GM12878 (cell line): ENCODE measurements around the gene WFIKKN1. TPM values are rescaled to one million over a fixed set of nuclear protein-coding genes. Genes with fewer than 3 reads are reported as not detected.

Experiments used
- ATAC-seq: fragments of 200-7000 bp; cut with Tn5 transposase; 3 replicates; pipeline ENCODE4 v1.9.1; 2020; ENCODE audit warnings: mild to moderate bottlenecking, moderate library complexity
- BruUV-seq: library from RNA; stranded (reverse); fragments of 400-500 nt; replicated peaks from 2 replicates; lab custom pipeline; 2021; lab: Mats Ljungman, UMichigan
- CTCF ChIA-PET: fragments of 300-600 bp; sonication (Branson Sonifier 250); formaldehyde crosslinking; extraction: SDS; loops from one replicate; lab custom pipeline; 2021; ENCODE audit warnings: inconsistent platforms; lab: Yijun Ruan, JAX
- POLR2A ChIA-PET: fragments of 350-600 bp; formaldehyde crosslinking; extraction: SDS; loops from one replicate; lab custom pipeline; 2021; ENCODE audit warnings: inconsistent platforms; lab: Charles Lee
- RAD21 ChIA-PET: fragments of 300-600 bp; sonication (Branson Sonifier 250); formaldehyde crosslinking; loops from one replicate; lab custom pipeline; 2023; ENCODE audit warnings: antibody characterized with exemption; ENCODE audit not compliant: unreplicated experiment; lab: Charles Lee
- SMC1A ChIA-PET: fragments of 300-600 bp; sonication (Branson Sonifier 250); formaldehyde crosslinking; loops from one replicate; lab custom pipeline; 2023; ENCODE audit not compliant: unreplicated experiment, uncharacterized antibody; lab: Charles Lee
- DNase-seq: peaks from one replicate; pipeline ENCODE4 v3.0.0-alpha.2; 2011; ENCODE audit warnings: low read depth, low spot score
- FAIRE-seq: peaks from 3 replicates; lab custom pipeline; 2011; peaks lifted over from hg19 to GRCh38; lab: Jason Lieb, UNC
- H2AFZ ChIP-seq: 2 replicates; pipeline ENCODE4 v1.6.0; 2011; ENCODE audit warnings: low read depth, low read length, control low read depth; ENCODE audit not compliant: control insufficient read depth
- H3K27ac ChIP-seq: 2 replicates; pipeline ENCODE4 v1.5.1; 2011; ENCODE audit warnings: control low read depth; ENCODE audit not compliant: control insufficient read depth, insufficient read depth
- H3K27me3 ChIP-seq, 2 experiments: replicated peaks in 1 of 2; 2 replicates each; pipeline versions ENCODE4 v1.6.0 to v1.6.1; 2011; ENCODE audit warnings: low read length in 1 of 2; ENCODE audit not compliant: control insufficient read depth in 2 of 2, insufficient read depth in 2 of 2
- H3K36me3 ChIP-seq, 2 experiments: 2 replicates each; pipeline ENCODE4 v1.5.1; 2011; ENCODE audit warnings: low read length in 1 of 2; ENCODE audit not compliant: control insufficient read depth in 2 of 2, insufficient read depth in 2 of 2
- H3K4me1 ChIP-seq: 2 replicates; pipeline ENCODE4 v1.6.1; 2011; ENCODE audit warnings: mild to moderate bottlenecking, low read length, moderate library complexity, mixed read lengths; ENCODE audit not compliant: control insufficient read depth, insufficient read depth
- H3K4me2 ChIP-seq: 2 replicates; pipeline ENCODE4 v1.6.0; 2011; ENCODE audit warnings: control low read depth; ENCODE audit not compliant: control insufficient read depth, insufficient read depth
- H3K4me3 ChIP-seq: fragments of 200-600 bp; sonication (generic); 2 replicates; pipeline ENCODE4 v1.5.1; 2016
- H3K79me2 ChIP-seq: 2 replicates; pipeline ENCODE4 v1.6.0; 2011; ENCODE audit warnings: low read length; ENCODE audit not compliant: control insufficient read depth, insufficient read depth
- H3K9ac ChIP-seq: 2 replicates; pipeline ENCODE4 v1.8.0; 2011; ENCODE audit warnings: low read length, control low read depth, mixed read lengths; ENCODE audit not compliant: control insufficient read depth, insufficient read depth
- H3K9me3 ChIP-seq: replicated peaks from 3 replicates; pipeline ENCODE4 v1.5.1; 2011; ENCODE audit warnings: mild to moderate bottlenecking, low read length; ENCODE audit not compliant: control insufficient read depth, insufficient read depth
- H4K20me1 ChIP-seq: 2 replicates; pipeline ENCODE4 v1.6.0; 2011; ENCODE audit not compliant: control insufficient read depth, insufficient read depth
- CBX5 ChIP-seq: sonication (generic); IDR thresholded peaks from 2 replicates; pipeline ENCODE4 v1.6.1; 2016; ENCODE audit warnings: low read depth, moderate library complexity, mild to moderate bottlenecking, inconsistent platforms
- CHD1 ChIP-seq: IDR thresholded peaks from 2 replicates; pipeline ENCODE4 v1.6.1; 2012; ENCODE audit warnings: low read depth, low read length, improper control_type of control experiment
- GABPA ChIP-seq: IDR thresholded peaks from 2 replicates; pipeline ENCODE4 v1.6.1; 2014; ENCODE audit warnings: antibody characterized with exemption, low read depth, mild to moderate bottlenecking, inconsistent platforms
- GATAD2B ChIP-seq: fragments of 450-650 bp; conservative IDR thresholded peaks from 2 replicates; pipeline ENCODE4 v1.6.1; 2017; ENCODE audit warnings: low read depth, mild to moderate bottlenecking, moderate library complexity
- HDAC6 ChIP-seq: fragments of 200-600 bp; sonication (generic); IDR thresholded peaks from one replicate; pipeline ENCODE4 v1.8.0; 2017; ENCODE audit warnings: antibody characterized with exemption; ENCODE audit not compliant: unreplicated experiment
- HDGF ChIP-seq: fragments of 450-650 bp; IDR thresholded peaks from 2 replicates; pipeline ENCODE4 v1.6.1; 2016; ENCODE audit warnings: antibody characterized with exemption
- MEF2A ChIP-seq: IDR thresholded peaks from 2 replicates; pipeline ENCODE4 v1.6.1; 2011; ENCODE audit warnings: low read depth, mild to moderate bottlenecking, low read length, moderate library complexity; ENCODE audit not compliant: insufficient read depth
- NBN ChIP-seq: fragments of 450-650 bp; IDR thresholded peaks from 2 replicates; pipeline ENCODE4 v1.6.1; 2016
- PAX8 ChIP-seq: fragments of 450-650 bp; IDR thresholded peaks from 2 replicates; pipeline ENCODE4 v1.6.1; 2017; ENCODE audit warnings: mild to moderate bottlenecking, moderate library complexity
- RBBP5 ChIP-seq: fragments of 200-600 bp; sonication (generic); conservative IDR thresholded peaks from 2 replicates; pipeline ENCODE4 v1.6.1; 2016
- SP1 ChIP-seq: IDR thresholded peaks from one replicate; pipeline ENCODE4 v1.6.1; 2011; ENCODE audit warnings: low read depth, low read length
- STAT3 ChIP-seq: IDR thresholded peaks from 2 replicates; pipeline ENCODE4 v1.6.1; 2011; ENCODE audit warnings: low read depth, low read length, improper control_type of control experiment
- ZNF622 ChIP-seq: fragments of 450-650 bp; IDR thresholded peaks from 2 replicates; pipeline ENCODE4 v1.6.1; 2017; ENCODE audit warnings: mild to moderate bottlenecking, inconsistent platforms
- WGBS: methylation state at CpG from one replicate; pipeline ENCODE4 v1.1.6; 2016; ENCODE audit warnings: low lambda C conversion rate; ENCODE audit not compliant: insufficient replicate concordance, insufficient coverage; ENCODE audit errors: missing lambda C conversion rate; 5-methylcytosine and 5-hydroxymethylcytosine counted together
- in situ Hi-C: fragments of 300-500 bp; cut with MboI; formaldehyde crosslinking; loops from 9 replicates; pipeline ENCODE4 v1.14.3; 2018; ENCODE audit warnings: mixed read lengths
- intact Hi-C: fragments of 100-400 bp; cut with micrococcal nuclease; formaldehyde crosslinking; loops from one replicate; pipeline ENCODE4 v1.14.2; 2022; ENCODE audit not compliant: unreplicated experiment
- polyA plus RNA-seq, 11 experiments: library from polyadenylated mRNA; depleted of rRNA in 4 of 11; unstranded in 6 of 11; stranded (reverse) in 5 of 11; fragments of >200 nt; fragmentation: Nextera tagmentation in 4 of 11; fragmentation: Illumina TruSeq in 1 of 11; extraction: Ambion mirVana in 4 of 11; extraction: Trizol in 1 of 11; gene quantifications; 1 replicate in 1 of 11; 2 replicates in 10 of 11; pipeline versions ENCODE4 v1.2.1 to v1.2.3, GENCODE V29; 2011 to 2016; ENCODE audit warnings: inconsistent platforms in 2 of 11, missing spikeins in 2 of 11, low read depth in 1 of 11
- total RNA-seq, 4 experiments: library from RNA; depleted of rRNA in 3 of 4; stranded (reverse); fragments of >200 nt in 3 of 4; fragmentation: Illumina TruSeq in 1 of 4; extraction: Trizol in 1 of 4; gene quantifications; 2 replicates each; pipeline versions ENCODE4 v1.2.1 to v1.2.3, GENCODE V29; 2013 to 2021
- TF ChIP-seq, protein P1 (sequence below): IDR thresholded peaks from 2 replicates; pipeline ENCODE4 v1.6.1; 2012; ENCODE audit warnings: low read length, inconsistent platforms
- TF ChIP-seq, protein P2 (sequence below): fragments of 450-650 bp; IDR thresholded peaks from 2 replicates; pipeline ENCODE4 v1.6.1; 2014; ENCODE audit warnings: mild to moderate bottlenecking
- TF ChIP-seq, protein P3 (sequence below): IDR thresholded peaks from 2 replicates; pipeline ENCODE4 v1.6.1; 2011; ENCODE audit warnings: mild to moderate bottlenecking, low read depth, low read length, moderate library complexity; ENCODE audit not compliant: insufficient replicate concordance

WFIKKN1 gene
- total and polyA plus RNA-seq, 10 of the 15 experiments (the other 5 are each of a cell fraction or from before 2014, with no cell fraction given) = 0.01 to 0.41 (median 0.05) TPM; not detected in 2

DNA sequence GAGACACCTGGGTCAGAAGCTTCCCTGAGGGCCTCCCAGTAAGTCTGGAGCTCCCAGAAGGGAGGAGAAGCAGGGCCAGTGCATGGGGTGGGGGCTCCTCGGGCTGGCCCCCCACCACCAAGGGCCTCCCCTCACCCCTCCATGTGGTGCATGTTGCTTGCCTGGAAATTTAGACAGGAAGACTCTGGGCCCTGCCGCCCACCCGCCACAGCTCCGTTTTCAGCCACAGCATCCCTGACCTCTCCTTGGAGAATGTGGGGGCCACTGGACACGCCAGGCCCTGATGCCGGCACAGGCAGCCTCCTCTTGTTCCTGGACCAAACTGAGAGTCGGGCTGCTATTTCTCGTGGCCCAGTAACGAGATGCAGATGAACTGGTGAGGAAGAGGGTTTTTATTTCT lies 8.1 kb downstream of the WFIKKN1 start:
- H3K27ac ChIP-seq = no peak overlapping the region
- in situ Hi-C loops = no loop called here
- H3K36me3 ChIP-seq = peaks cover 0 to 2% of the 10 kb centered on the region in 2 experiments; a peak in 3 of 4 replicates
- H2AFZ ChIP-seq = no peak overlapping the region
- BruUV-seq = no TSS peak
- H3K9ac ChIP-seq = no peak overlapping the region
- H4K20me1 ChIP-seq = no peaks in the 10 kb centered on the region
- 43% methylated on average over 9 of the region's 9 CpGs for WGBS
- H3K27me3 ChIP-seq = no peaks in the 10 kb centered on the region
- no peak for FAIRE-seq
- POLR2A ChIA-PET = no interaction called here
- no peak overlapping the region for H3K4me2 ChIP-seq
- SMC1A ChIA-PET = no interaction called here
- peaks cover 13% of the 10 kb centered on the region for H3K4me1 ChIP-seq
- H3K79me2 ChIP-seq = peaks cover 42% of the 10 kb centered on the region
- no peak overlapping the region for H3K4me3 ChIP-seq
- intact Hi-C loops = loop anchor here (5.0 kb wide), 2 partner anchors 43 to 112 kb away; partner anchors contain the start of genes CAPN15, JMJD8 and STUB1
- CTCF ChIA-PET = interaction anchor here (1.4 kb wide), 1 partner anchor 9 kb away, joined by 4 read pairs; no protein-coding TSS in a partner anchor
- no peaks in the 10 kb centered on the region for H3K9me3 ChIP-seq
- ATAC-seq = no peak
- RAD21 ChIA-PET = no interaction called here
- no peak for TF ChIP-seq HDGF
- no peak for TF ChIP-seq GABPA
- no peak for TF ChIP-seq HDAC6
- TF ChIP-seq MEF2A = no peak
- TF ChIP-seq, protein P1, sequence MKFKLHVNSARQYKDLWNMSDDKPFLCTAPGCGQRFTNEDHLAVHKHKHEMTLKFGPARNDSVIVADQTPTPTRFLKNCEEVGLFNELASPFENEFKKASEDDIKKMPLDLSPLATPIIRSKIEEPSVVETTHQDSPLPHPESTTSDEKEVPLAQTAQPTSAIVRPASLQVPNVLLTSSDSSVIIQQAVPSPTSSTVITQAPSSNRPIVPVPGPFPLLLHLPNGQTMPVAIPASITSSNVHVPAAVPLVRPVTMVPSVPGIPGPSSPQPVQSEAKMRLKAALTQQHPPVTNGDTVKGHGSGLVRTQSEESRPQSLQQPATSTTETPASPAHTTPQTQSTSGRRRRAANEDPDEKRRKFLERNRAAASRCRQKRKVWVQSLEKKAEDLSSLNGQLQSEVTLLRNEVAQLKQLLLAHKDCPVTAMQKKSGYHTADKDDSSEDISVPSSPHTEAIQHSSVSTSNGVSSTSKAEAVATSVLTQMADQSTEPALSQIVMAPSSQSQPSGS = no peak
- DNase-seq = no peak

DNA sequence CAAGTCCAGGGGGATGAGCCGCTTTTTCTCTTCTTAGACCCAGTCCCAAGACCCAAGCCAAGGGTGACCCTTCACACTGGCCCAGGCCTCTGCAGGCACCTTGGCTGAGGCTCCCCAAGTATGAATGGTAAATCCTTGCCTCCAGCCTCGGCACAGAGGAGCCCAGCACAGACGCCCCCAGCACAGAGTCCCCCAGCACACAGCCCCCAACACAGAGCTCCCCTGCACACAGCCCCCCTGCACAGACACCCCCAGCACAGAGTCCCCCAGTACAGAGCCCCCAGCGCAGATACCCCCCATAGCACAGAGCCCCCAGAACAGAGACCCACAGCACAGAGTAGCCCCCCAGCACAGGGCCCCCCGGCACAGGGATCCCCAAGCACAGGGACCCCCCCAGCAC lies 9.8 kb downstream of the WFIKKN1 start:
- Histone ChIP-seq H3K4me2 (peak overlapping the region; percentile 49; the same call in 1 of the 2 replicates), H2AFZ (no peak overlapping the region), H3K27me3 (no peaks in the 10 kb centered on the region), H3K27ac (peak overlapping the region; percentile 83; the same call in 1 of the 2 replicates), H3K9ac (no peak overlapping the region), H3K79me2 (peaks cover 35% of the 10 kb centered on the region), H3K36me3 (no peaks in the 10 kb centered on the region; a peak in 1 of 4 replicates), H3K9me3 (no peaks in the 10 kb centered on the region), H3K4me1 (peaks cover 13% of the 10 kb centered on the region), H4K20me1 (no peaks in the 10 kb centered on the region), H3K4me3 (no peak overlapping the region)
- DNase-seq = no peak
- in situ Hi-C loops = no loop called here
- ChIA-PET POLR2A (interaction anchor here (0.7 kb wide), 1 partner anchor 719 kb away, joined by 4 read pairs; no protein-coding TSS in a partner anchor), CTCF (no interaction called here), SMC1A (no interaction called here), RAD21 (no interaction called here)
- intact Hi-C loops = no loop called here
- FAIRE-seq = no peak
- 100% methylated on average over 4 of the region's 5 CpGs for whole genome bisulfite sequencing
- ATAC-seq = no peak
- no TSS peak for BruUV-seq
- TF ChIP-seq, protein P2, sequence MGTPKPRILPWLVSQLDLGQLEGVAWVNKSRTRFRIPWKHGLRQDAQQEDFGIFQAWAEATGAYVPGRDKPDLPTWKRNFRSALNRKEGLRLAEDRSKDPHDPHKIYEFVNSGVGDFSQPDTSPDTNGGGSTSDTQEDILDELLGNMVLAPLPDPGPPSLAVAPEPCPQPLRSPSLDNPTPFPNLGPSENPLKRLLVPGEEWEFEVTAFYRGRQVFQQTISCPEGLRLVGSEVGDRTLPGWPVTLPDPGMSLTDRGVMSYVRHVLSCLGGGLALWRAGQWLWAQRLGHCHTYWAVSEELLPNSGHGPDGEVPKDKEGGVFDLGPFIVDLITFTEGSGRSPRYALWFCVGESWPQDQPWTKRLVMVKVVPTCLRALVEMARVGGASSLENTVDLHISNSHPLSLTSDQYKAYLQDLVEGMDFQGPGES = no peak
- no peak for TF ChIP-seq CHD1
- TF ChIP-seq NBN = no peak
- no peak for TF ChIP-seq RBBP5
- TF ChIP-seq GATAD2B = no peak
- no peak for TF ChIP-seq SP1
- TF ChIP-seq, protein P3, sequence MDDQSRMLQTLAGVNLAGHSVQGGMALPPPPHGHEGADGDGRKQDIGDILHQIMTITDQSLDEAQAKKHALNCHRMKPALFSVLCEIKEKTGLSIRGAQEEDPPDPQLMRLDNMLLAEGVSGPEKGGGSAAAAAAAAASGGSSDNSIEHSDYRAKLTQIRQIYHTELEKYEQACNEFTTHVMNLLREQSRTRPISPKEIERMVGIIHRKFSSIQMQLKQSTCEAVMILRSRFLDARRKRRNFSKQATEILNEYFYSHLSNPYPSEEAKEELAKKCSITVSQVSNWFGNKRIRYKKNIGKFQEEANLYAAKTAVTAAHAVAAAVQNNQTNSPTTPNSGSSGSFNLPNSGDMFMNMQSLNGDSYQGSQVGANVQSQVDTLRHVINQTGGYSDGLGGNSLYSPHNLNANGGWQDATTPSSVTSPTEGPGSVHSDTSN = no peak
- no peak for TF ChIP-seq CBX5
- TF ChIP-seq STAT3 = no peak
- no peak for TF ChIP-seq PAX8
- no peak for TF ChIP-seq ZNF622
